H1 (cell line): ENCODE results near the gene PCYT1A. TPM values are rescaled to one million over a fixed set of nuclear protein-coding genes. Genes with fewer than 3 reads are reported as not detected.

ENCODE experiments used
- CTCF ChIA-PET: fragments of 300-600 bp; sonication (Branson Sonifier 250); formaldehyde crosslinking; loops from one replicate; lab custom pipeline; 2021; ENCODE audit not compliant: partially characterized antibody; lab: Charles Lee
- POLR2A ChIA-PET: fragments of 300-600 bp; sonication (Branson Sonifier 250); formaldehyde crosslinking; loops from one replicate; lab custom pipeline; 2021; ENCODE audit warnings: inconsistent platforms; ENCODE audit not compliant: partially characterized antibody; lab: Charles Lee
- DNase-seq, 2 experiments: peaks; one replicate each; pipeline versions ENCODE4 v3.0.0 to v3.0.0-alpha.2; 2010 to 2022; ENCODE audit warnings: low spot score in 2 of 2, low read depth in 1 of 2, mixed read lengths in 1 of 2
- FAIRE-seq: peaks from 2 replicates; lab custom pipeline; 2011; peaks lifted over from hg19 to GRCh38; lab: Jason Lieb, UNC
- H2AFZ ChIP-seq: 2 replicates; pipeline ENCODE4 v1.8.1; 2012; ENCODE audit warnings: low read length, inconsistent platforms
- H2AK5ac ChIP-seq: 2 replicates; pipeline ENCODE4 v1.6.1; 2013; ENCODE audit warnings: low read depth, low read length
- H2BK120ac ChIP-seq: replicated peaks from 2 replicates; pipeline ENCODE3; 2013; ENCODE audit warnings: low read depth, low read length, inconsistent platforms
- H2BK12ac ChIP-seq: 2 replicates; pipeline ENCODE4 v1.6.1; 2013; ENCODE audit warnings: low read depth, low read length
- H2BK15ac ChIP-seq: 2 replicates; pipeline ENCODE4 v1.6.1; 2013; ENCODE audit warnings: low read length
- H2BK20ac ChIP-seq: 2 replicates; pipeline ENCODE4 v1.6.1; 2013; ENCODE audit warnings: low read length
- H2BK5ac ChIP-seq: 2 replicates; pipeline ENCODE4 v1.6.1; 2013; ENCODE audit warnings: low read depth, low read length
- H3K14ac ChIP-seq: 2 replicates; pipeline ENCODE4 v1.6.1; 2013; ENCODE audit warnings: inconsistent platforms; ENCODE audit not compliant: insufficient read length
- H3K18ac ChIP-seq: 2 replicates; pipeline ENCODE4 v1.6.1; 2013; ENCODE audit warnings: low read length; ENCODE audit errors: extremely low read depth
- H3K23ac ChIP-seq: 2 replicates; pipeline ENCODE4 v1.6.1; 2013; ENCODE audit warnings: inconsistent platforms; ENCODE audit not compliant: insufficient read length
- H3K23me2 ChIP-seq: 2 replicates; pipeline ENCODE4 v1.6.1; 2013; ENCODE audit warnings: low read depth, low read length
- H3K27ac ChIP-seq: 2 replicates; pipeline ENCODE4 v1.6.1; 2011; ENCODE audit warnings: low read depth, low read length, inconsistent platforms
- H3K27me3 ChIP-seq, 4 experiments: replicated peaks in 1 of 4; 1 replicate in 1 of 4; 2 replicates in 3 of 4; pipeline versions ENCODE4 v1.6.1 to v1.8.1; 2011 to 2013; ENCODE audit warnings: low read length in 3 of 4, mild to moderate bottlenecking in 3 of 4, inconsistent platforms in 2 of 4, mixed read lengths in 2 of 4, moderate library complexity in 1 of 4; ENCODE audit not compliant: control insufficient read depth in 3 of 4, insufficient read depth in 3 of 4; ENCODE audit errors: extremely low read depth in 1 of 4
- H3K36me3 ChIP-seq, 4 experiments: 2 replicates each; pipeline versions ENCODE4 v1.6.1 to v1.8.1; 2011 to 2013; ENCODE audit warnings: mild to moderate bottlenecking in 4 of 4, low read length in 3 of 4, moderate library complexity in 2 of 4, control low read depth in 1 of 4, inconsistent platforms in 1 of 4; ENCODE audit not compliant: insufficient read depth in 4 of 4, control insufficient read depth in 2 of 4
- H3K4ac ChIP-seq: replicated peaks from 2 replicates; pipeline ENCODE3; 2013; ENCODE audit warnings: low read length, low read depth, mixed read lengths, inconsistent platforms; ENCODE audit not compliant: insufficient read length
- H3K4me1 ChIP-seq, 4 experiments: replicated peaks in 1 of 4; 1 replicate in 1 of 4; 2 replicates in 3 of 4; pipeline versions ENCODE4 v1.6.1 to v1.8.1; 2011 to 2013; ENCODE audit warnings: low read length in 3 of 4, inconsistent platforms in 2 of 4, mixed read lengths in 1 of 4; ENCODE audit not compliant: insufficient read depth in 4 of 4, control insufficient read depth in 3 of 4
- H3K4me2 ChIP-seq, 2 experiments: 2 replicates each; pipeline versions ENCODE4 v1.6.1 to v1.8.1; 2011 to 2013; ENCODE audit warnings: low read depth in 2 of 2, low read length in 2 of 2, control low read depth in 1 of 2, inconsistent platforms in 1 of 2, mild to moderate bottlenecking in 1 of 2; ENCODE audit not compliant: insufficient read depth in 1 of 2
- H3K4me3 ChIP-seq, 4 experiments: fragments of 200-600, 300-600 bp in 1 of 4; sonication (generic), shearing (Covaris generic), sonication (Bioruptor Twin) in 1 of 4; 2 replicates each; pipeline versions ENCODE4 v1.5.1 to v1.8.1; 2011 to 2016; ENCODE audit warnings: low read length in 4 of 4, low read depth in 3 of 4, control low read depth in 2 of 4, inconsistent platforms in 2 of 4, mild to moderate bottlenecking in 2 of 4, mixed read lengths in 1 of 4, moderate library complexity in 1 of 4; ENCODE audit not compliant: insufficient read depth in 2 of 4; ENCODE audit errors: extremely low read depth in 1 of 4
- H3K56ac ChIP-seq: replicated peaks from 2 replicates; pipeline ENCODE3; 2013; ENCODE audit warnings: low read depth, mild to moderate bottlenecking, mixed read lengths, low read length, inconsistent platforms; ENCODE audit not compliant: insufficient read length
- H3K79me1 ChIP-seq: 2 replicates; pipeline ENCODE4 v1.6.1; 2013; ENCODE audit warnings: low read depth, low read length, control low read depth
- H3K79me2 ChIP-seq, 2 experiments: 2 replicates each; pipeline versions ENCODE4 v1.6.1 to v1.8.1; 2012 to 2013; ENCODE audit warnings: low read length in 2 of 2, mild to moderate bottlenecking in 2 of 2, inconsistent platforms in 1 of 2; ENCODE audit not compliant: insufficient read depth in 2 of 2, control insufficient read depth in 1 of 2
- H3K9ac ChIP-seq, 4 experiments: replicated peaks in 1 of 4; 1 replicate in 1 of 4; 2 replicates in 3 of 4; pipeline versions ENCODE4 v1.6.1 to v1.8.1; 2011 to 2013; ENCODE audit warnings: low read depth in 3 of 4, low read length in 3 of 4, control low read depth in 2 of 4, mild to moderate bottlenecking in 2 of 4, moderate library complexity in 2 of 4, inconsistent platforms in 1 of 4; ENCODE audit errors: extremely low read depth in 1 of 4
- H3K9me3 ChIP-seq, 2 experiments: 2 replicates each; pipeline versions ENCODE4 v1.6.1 to v1.8.1; 2012 to 2013; ENCODE audit warnings: mild to moderate bottlenecking in 2 of 2, moderate library complexity in 2 of 2, control low read depth in 1 of 2, inconsistent platforms in 1 of 2, low read depth in 1 of 2, low read length in 1 of 2, mixed read lengths in 1 of 2; ENCODE audit not compliant: insufficient read depth in 2 of 2
- H4K20me1 ChIP-seq, 2 experiments: replicated peaks in 1 of 2; 2 replicates each; pipeline versions ENCODE3 to v1.8.1; 2011 to 2013; ENCODE audit warnings: inconsistent platforms in 2 of 2, low read length in 2 of 2, mild to moderate bottlenecking in 1 of 2; ENCODE audit not compliant: insufficient read depth in 2 of 2, control insufficient read depth in 1 of 2
- H4K5ac ChIP-seq: 2 replicates; pipeline ENCODE4 v1.6.1; 2013; ENCODE audit warnings: low read length, low read depth, mixed read lengths, inconsistent platforms; ENCODE audit not compliant: insufficient read length
- H4K8ac ChIP-seq: 2 replicates; pipeline ENCODE4 v1.8.0; 2013; ENCODE audit warnings: mild to moderate bottlenecking, moderate library complexity, low read length, inconsistent platforms; ENCODE audit not compliant: insufficient read depth; ENCODE audit errors: extremely low read depth
- H4K91ac ChIP-seq: replicated peaks from 2 replicates; pipeline ENCODE3; 2013; ENCODE audit warnings: low read length, mixed read lengths, inconsistent platforms; ENCODE audit not compliant: insufficient read length
- ATF2 ChIP-seq: IDR thresholded peaks from 2 replicates; pipeline ENCODE4 v1.6.1; 2012; ENCODE audit warnings: low read length, inconsistent platforms
- CREB1 ChIP-seq: IDR thresholded peaks from 2 replicates; pipeline ENCODE4 v1.6.1; 2012; ENCODE audit warnings: inconsistent platforms
- KDM4A ChIP-seq: IDR thresholded peaks from one replicate; pipeline ENCODE4 v1.7.1; 2012; ENCODE audit warnings: low read depth, mild to moderate bottlenecking, moderate library complexity, low read length, inconsistent platforms; ENCODE audit not compliant: severe bottlenecking
- RBBP5 ChIP-seq: IDR thresholded peaks from 2 replicates; pipeline ENCODE4 v1.7.1; 2012; ENCODE audit warnings: low read depth, mild to moderate bottlenecking, inconsistent platforms, low read length, moderate library complexity, borderline replicate concordance
- SUZ12 ChIP-seq: fragments of 200-600 bp; sonication (generic); IDR thresholded peaks from 2 replicates; pipeline ENCODE4 v1.6.1; 2012; ENCODE audit warnings: mild to moderate bottlenecking, inconsistent platforms, low read length, moderate library complexity, mixed read lengths
- WGBS, 2 experiments: shearing (Covaris generic) in 1 of 2; methylation state at CpG; one replicate each; pipeline versions ENCODE4 v1.1.6 to v1.1.7; 2013 to 2015; ENCODE audit warnings: low lambda C conversion rate in 2 of 2, mixed read lengths in 2 of 2, inconsistent platforms in 1 of 2, low coverage in 1 of 2, missing lambda C conversion rate in 1 of 2; ENCODE audit not compliant: insufficient replicate concordance in 2 of 2, insufficient coverage in 1 of 2, insufficient read length in 1 of 2; ENCODE audit errors: extremely low coverage in 1 of 2, missing lambda C conversion rate in 1 of 2; 5-methylcytosine and 5-hydroxymethylcytosine counted together
- polyA plus RNA-seq, 7 experiments: library from polyadenylated mRNA; depleted of rRNA in 3 of 7; stranded (reverse) in 5 of 7; unstranded in 2 of 7; fragments of >200 nt in 5 of 7; fragments of 200-250 nt in 2 of 7; gene quantifications; 1 replicate in 5 of 7; 2 replicates in 1 of 7; 4 replicates in 1 of 7; pipeline versions ENCODE4 v1.2.1 to v1.2.3, GENCODE V29; 2011 to 2013; ENCODE audit warnings: missing spikeins in 2 of 7, mixed read lengths in 2 of 7
- total RNA-seq: library from RNA; stranded (reverse); fragmentation: NEBNext Ultra II Directional; extraction: Animal tissue kit (Norgen Biotek cat#: 25700); gene quantifications from 2 replicates; pipeline ENCODE4 v1.2.1, GENCODE V29; 2021

Gene PCYT1A
- total and polyA plus RNA-seq, 2 of the 8 experiments (the other 6 are each of a cell fraction or from before 2014, with no cell fraction given) = 19.9 to 31.8 TPM

- ChIA-PET POLR2A (no interaction called here), CTCF (interaction anchor here (1.7 kb wide), 1 partner anchor 49 kb away, joined by 4 read pairs; no protein-coding TSS in a partner anchor)
- H3K9ac ChIP-seq = no peak overlapping the region
- no peak overlapping the region for H3K23ac ChIP-seq
- H3K79me1 ChIP-seq = peaks cover 1% of the 10 kb centered on the region
- no peak overlapping the region for H4K91ac ChIP-seq
- 85% methylated on average over 5 of the region's 5 CpGs; no CpG with 5 or more reads in 1 of the 2 experiments for WGBS, 2 experiments
- no peak overlapping the region for H2AFZ ChIP-seq
- no peaks in the 10 kb centered on the region for H3K27me3 ChIP-seq
- no peak overlapping the region for H2AK5ac ChIP-seq
- no peaks in the 10 kb centered on the region for H3K9me3 ChIP-seq
- H3K4me3 ChIP-seq = no peak overlapping the region
- H2BK20ac ChIP-seq = no peak overlapping the region
- H4K5ac ChIP-seq = no peak overlapping the region
- DNase-seq (no peak), FAIRE-seq (no peak)
- no peak overlapping the region for H2BK120ac ChIP-seq
- H2BK12ac ChIP-seq = no peak overlapping the region
- H2BK15ac ChIP-seq = no peak overlapping the region
- peaks cover 0 to 2% of the 10 kb centered on the region in 2 experiments for H4K20me1 ChIP-seq
- H2BK5ac ChIP-seq = no peak overlapping the region
- H3K36me3 ChIP-seq = no peaks in the 10 kb centered on the region; a peak in 1 of 8 replicates
- no peak overlapping the region for H4K8ac ChIP-seq
- TF ChIP-seq RBBP5 (no peak), KDM4A (no peak), ATF2 (no peak), CREB1 (no peak), SUZ12 (no peak)
- peaks cover 0 to 19% of the 10 kb centered on the region in 2 experiments; a peak in 3 of 4 replicates for H3K79me2 ChIP-seq
- no peak overlapping the region for H3K18ac ChIP-seq
- no peaks in the 10 kb centered on the region for H3K23me2 ChIP-seq
- no peak overlapping the region for H3K14ac ChIP-seq
- no peak overlapping the region for H3K4me2 ChIP-seq
- no peak overlapping the region for H3K27ac ChIP-seq
- H3K4ac ChIP-seq = no peak overlapping the region
- peaks cover 7 to 16% (median 14%) of the 10 kb centered on the region in 4 experiments for H3K4me1 ChIP-seq
- H3K56ac ChIP-seq = no peak overlapping the region
These were observed 12.4 kb downstream of the PCYT1A start for GRCh38 chr3:196275126-196275525.
